GM21447 (cell line): Measurements from ENCODE around the gene USF3.
"Not testable (repeated sequence)": the region's sequence is repeated elsewhere in the genome, so short reads cannot be mapped to it uniquely, and the experiment has no call there.

Experiments used
- ATAC-seq: cut with Tn5 transposase; IDR thresholded peaks from one replicate; pipeline ENCODE4 v1.9.1; 2021; ENCODE audit not compliant: unreplicated experiment

USF3 gene

GRCh38 chr3:113659101-113659541 lies 37.3 kb downstream of the USF3 start:
- ATAC-seq: no peak

- ATAC-seq: no peak
These were observed 38.3 kb downstream of the USF3 start for GRCh38 chr3:113658107-113658506.

GRCh38 chr3:113654851-113655250 lies 41.6 kb downstream of the USF3 start:
- no peak for ATAC-seq

GRCh38 chr3:113654310-113654709 lies 42.1 kb downstream of the USF3 start:
- no peak for ATAC-seq

GRCh38 chr3:113649174-113649845 lies 47.1 kb downstream of the USF3 start:
- no peak for ATAC-seq

- ATAC-seq: no peak
These were observed 47.9 kb downstream of the USF3 start for GRCh38 chr3:113648524-113648923.

- ATAC-seq: no peak
These were observed 52.9 kb downstream of the USF3 start for GRCh38 chr3:113643583-113643982.

GRCh38 chr3:113638910-113639309 lies 57.5 kb downstream of the USF3 start:
- no peak for ATAC-seq

- ATAC-seq: no peak
These were observed 58.7 kb downstream of the USF3 start for GRCh38 chr3:113637756-113638155.

GRCh38 chr3:113636034-113636433 lies 60.4 kb downstream of the USF3 start:
- not testable (repeated sequence) for ATAC-seq

GRCh38 chr3:113634782-113635474 lies 61.5 kb downstream of the USF3 start:
- no peak for ATAC-seq

GRCh38 chr3:113631573-113631972 lies 64.9 kb downstream of the USF3 start:
- ATAC-seq: no peak

- no peak for ATAC-seq
These were observed 65.4 kb downstream of the USF3 start for GRCh38 chr3:113630956-113631542.

- ATAC-seq: no peak
These were observed 66.6 kb downstream of the USF3 start for GRCh38 chr3:113629584-113630421.

GRCh38 chr3:113628788-113629187 lies 67.7 kb downstream of the USF3 start:
- ATAC-seq: no peak

- no peak for ATAC-seq
These were observed 68.1 kb downstream of the USF3 start for GRCh38 chr3:113628316-113628715.

- ATAC-seq: no peak
These were observed 69.7 kb downstream of the USF3 start for GRCh38 chr3:113626503-113627371.

GRCh38 chr3:113625834-113626233 lies 70.6 kb downstream of the USF3 start:
- no peak for ATAC-seq

- ATAC-seq: no peak
These were observed 72.6 kb downstream of the USF3 start for GRCh38 chr3:113623811-113624210.

GRCh38 chr3:113623324-113623723 lies 73.1 kb downstream of the USF3 start:
- ATAC-seq: no peak
